ENCODE measurements around the gene FTCD. TPM values are rescaled to one million over a fixed set of nuclear protein-coding genes. Genes with fewer than 3 reads are reported as not detected.

The FTCD gene
- total and polyA plus RNA-seq, 9 of the 15 experiments (the other 6 are each of a cell fraction or from before 2014, with no cell fraction given), result 0.11 to 1.6 (median 0.67) TPM; not detected in 5

DNA sequence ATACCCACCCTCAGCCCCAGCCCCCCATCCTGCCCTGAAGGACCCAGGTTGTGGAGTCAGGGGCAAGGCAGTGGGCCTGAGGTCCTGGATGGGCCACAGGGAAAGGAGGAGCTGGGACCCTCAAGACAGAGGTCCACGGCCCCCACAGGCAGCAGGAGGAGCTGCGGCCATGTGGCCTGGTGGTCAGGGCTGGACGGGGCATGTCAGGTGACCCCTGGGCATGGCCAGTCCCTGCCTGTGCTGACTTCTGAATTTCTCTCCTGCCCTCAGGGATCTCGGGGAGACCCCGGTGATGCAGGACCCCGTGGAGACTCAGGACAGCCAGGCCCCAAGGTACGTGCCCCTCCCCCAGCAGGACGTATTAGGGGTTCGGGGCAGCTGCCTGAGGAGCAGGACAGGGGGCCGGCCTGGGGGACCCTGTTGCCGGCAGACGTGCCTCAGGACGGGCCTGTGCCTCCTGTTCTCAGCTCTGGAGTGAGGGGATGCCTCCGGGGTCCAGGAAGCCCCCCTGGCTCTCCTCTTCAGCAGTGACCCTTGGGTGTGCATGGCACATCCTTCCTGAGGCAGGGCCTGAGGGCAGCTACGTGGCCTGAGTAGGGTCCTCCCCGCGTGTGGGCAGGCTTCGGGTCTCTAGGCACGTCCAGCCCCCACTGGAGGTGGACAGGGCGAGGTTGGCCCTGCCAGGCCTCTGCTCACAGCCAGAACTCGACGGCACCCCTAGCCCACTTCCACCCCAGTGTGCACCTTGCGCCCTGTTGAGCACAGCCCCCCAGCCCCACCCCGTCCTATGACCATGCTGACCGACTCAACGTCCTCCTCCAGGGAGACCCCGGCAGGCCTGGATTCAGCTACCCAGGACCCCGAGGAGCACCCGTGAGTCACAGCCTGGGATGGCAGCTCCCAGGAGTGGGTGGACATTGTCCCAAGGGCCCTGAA, 33.8 kb downstream of the FTCD start:
- POLR2A ChIA-PET, result interaction anchor here (0.7 to 2.0 kb wide), 3 partner anchors 9 to 142 kb away, joined by 3 to 4 read pairs (median 4); no protein-coding TSS in a partner anchor
- CTCF ChIA-PET (ENCODE audit: low intra/inter-chr PET ratio), result no interaction called here
- 5% methylated on average over 26 of the region's 29 CpGs for WGBS (ENCODE audit: insufficient coverage, low coverage, missing lambda C conversion rate)
- H3K27ac ChIP-seq (ENCODE audit: extremely low read depth, low read depth, low read length), result no peak overlapping the region
- H3K4me1 ChIP-seq (replicated peaks in 1 of 2; ENCODE audit: control insufficient read depth in 2 of 2, insufficient read depth in 2 of 2, low read length in 2 of 2), result peaks cover 0 to 73% of the 10 kb centered on the region in 2 experiments; a peak in 2 of 5 replicates
- BruUV-seq (replicated peaks), result no TSS peak
- FAIRE-seq (no peak), DNase-seq (ENCODE audit: extremely low read depth in 1 of 4, low spot score in 3 of 4) (no peak), ATAC-seq (no peak)
- no peaks in the 10 kb centered on the region for H3K9me3 ChIP-seq (replicated peaks; ENCODE audit: control insufficient read depth, insufficient read depth, low read depth, low read length)
- H3K4me2 ChIP-seq (ENCODE audit: insufficient read depth, low read length), result no peak overlapping the region
- intact Hi-C loops (cut with micrococcal nuclease) (no loop called here), in situ Hi-C loops (cut with MboI) (no loop called here)
- no peaks in the 10 kb centered on the region for H3K36me3 ChIP-seq (ENCODE audit: control insufficient read depth, insufficient read depth, low read length)
- no peak overlapping the region for H3K4me3 ChIP-seq
- H3K79me2 ChIP-seq (ENCODE audit: control insufficient read depth, insufficient read depth, low read length), result no peaks in the 10 kb centered on the region
- no peak overlapping the region for H2AFZ ChIP-seq (ENCODE audit: low read depth, low read length)
- peaks cover 4% of the 10 kb centered on the region; the same call in 1 of the 2 replicates for H4K20me1 ChIP-seq (replicated peaks; ENCODE audit: control insufficient read depth, insufficient read depth, low read length)
- peaks cover 20 to 67% of the 10 kb centered on the region in 2 experiments; a peak in 4 of 5 replicates for H3K27me3 ChIP-seq (ENCODE audit: control insufficient read depth in 2 of 2, insufficient read depth in 2 of 2, low read length in 2 of 2)
- H3K9ac ChIP-seq (ENCODE audit: insufficient read depth in 1 of 2, low read depth in 2 of 2, low read length in 2 of 2), result peak overlapping the region in 1 of 2 experiments; percentile 28; a peak in 2 of 4 replicates
- H3K9me1 ChIP-seq (ENCODE audit: control insufficient read depth, insufficient read depth, low read length), result no peaks in the 10 kb centered on the region
- no peak for TF ChIP-seq SMARCE1 (IDR thresholded peaks at IDR 0.05)
- no peak for TF ChIP-seq SNRNP70 (optimal IDR thresholded peaks at IDR 0.05; ENCODE audit: low read depth, low read length)
- no peak for TF ChIP-seq ZNF133 (CRISPR knock-in tag; IDR thresholded peaks at IDR 0.05)
- no peak for TF ChIP-seq STAT5A (IDR thresholded peaks at IDR 0.05; ENCODE audit: borderline replicate concordance, low read length)
- no peak for TF ChIP-seq ZNF696 (CRISPR knock-in tag; conservative IDR thresholded peaks at IDR 0.05)
- TF ChIP-seq ILF3 (IDR thresholded peaks at IDR 0.05; ENCODE audit: borderline replicate concordance), result no peak
- TF ChIP-seq ZBTB26 (CRISPR knock-in tag; IDR thresholded peaks at IDR 0.05), result no peak
- no peak for TF ChIP-seq ZBTB2 (IDR thresholded peaks at IDR 0.05)
- no peak for TF ChIP-seq LARP7 (IDR thresholded peaks at IDR 0.05)
- no peak for TF ChIP-seq SFPQ (IDR thresholded peaks at IDR 0.05; ENCODE audit: low read depth, low read length)
- TF ChIP-seq HDAC6 (IDR thresholded peaks at IDR 0.05; ENCODE audit: low read depth, low read length), result no peak
- TF ChIP-seq ZNF592 (IDR thresholded peaks at IDR 0.05), result no peak
